Measurements from ENCODE around the gene CXCL16.

DNA sequence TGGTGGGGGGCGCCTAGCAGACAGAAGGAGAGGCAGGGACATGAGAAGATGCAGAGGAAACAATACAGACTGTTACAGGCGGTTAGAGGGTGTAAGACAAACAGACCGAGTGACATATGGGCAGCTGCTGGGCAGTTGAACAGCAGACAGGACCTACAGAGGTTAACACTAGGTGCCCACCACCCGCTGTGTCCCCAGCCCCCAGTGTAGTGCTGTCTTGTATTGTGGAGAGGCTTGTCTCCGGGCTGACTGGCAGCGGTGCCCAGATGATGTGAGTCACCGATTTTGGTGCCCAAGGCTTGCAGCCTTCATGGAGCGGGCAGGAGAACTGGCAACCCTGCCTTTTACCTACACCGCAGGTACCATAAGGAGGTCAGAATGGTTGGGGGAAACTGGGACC, 2.4 kb upstream of the CXCL16 start:
- TF ChIP-seq, protein P1, sequence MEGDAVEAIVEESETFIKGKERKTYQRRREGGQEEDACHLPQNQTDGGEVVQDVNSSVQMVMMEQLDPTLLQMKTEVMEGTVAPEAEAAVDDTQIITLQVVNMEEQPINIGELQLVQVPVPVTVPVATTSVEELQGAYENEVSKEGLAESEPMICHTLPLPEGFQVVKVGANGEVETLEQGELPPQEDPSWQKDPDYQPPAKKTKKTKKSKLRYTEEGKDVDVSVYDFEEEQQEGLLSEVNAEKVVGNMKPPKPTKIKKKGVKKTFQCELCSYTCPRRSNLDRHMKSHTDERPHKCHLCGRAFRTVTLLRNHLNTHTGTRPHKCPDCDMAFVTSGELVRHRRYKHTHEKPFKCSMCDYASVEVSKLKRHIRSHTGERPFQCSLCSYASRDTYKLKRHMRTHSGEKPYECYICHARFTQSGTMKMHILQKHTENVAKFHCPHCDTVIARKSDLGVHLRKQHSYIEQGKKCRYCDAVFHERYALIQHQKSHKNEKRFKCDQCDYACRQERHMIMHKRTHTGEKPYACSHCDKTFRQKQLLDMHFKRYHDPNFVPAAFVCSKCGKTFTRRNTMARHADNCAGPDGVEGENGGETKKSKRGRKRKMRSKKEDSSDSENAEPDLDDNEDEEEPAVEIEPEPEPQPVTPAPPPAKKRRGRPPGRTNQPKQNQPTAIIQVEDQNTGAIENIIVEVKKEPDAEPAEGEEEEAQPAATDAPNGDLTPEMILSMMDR (IDR thresholded peaks at IDR 0.05 in 4 of 5, conservative IDR thresholded peaks at IDR 0.05 in 1 of 5): no peak
- no peak for TF ChIP-seq POLR2A (IDR thresholded peaks at IDR 0.05)

Measured in gastrocnemius medialis (tissue), 4 donors.